ENCODE data around the gene RAB39A.

GRCh38 chr11:107928046-107928766 is at the start of gene RAB39A:
- TF ChIP-seq POLR2A (IDR thresholded peaks at IDR 0.05): no peak
- TF ChIP-seq, protein P1, sequence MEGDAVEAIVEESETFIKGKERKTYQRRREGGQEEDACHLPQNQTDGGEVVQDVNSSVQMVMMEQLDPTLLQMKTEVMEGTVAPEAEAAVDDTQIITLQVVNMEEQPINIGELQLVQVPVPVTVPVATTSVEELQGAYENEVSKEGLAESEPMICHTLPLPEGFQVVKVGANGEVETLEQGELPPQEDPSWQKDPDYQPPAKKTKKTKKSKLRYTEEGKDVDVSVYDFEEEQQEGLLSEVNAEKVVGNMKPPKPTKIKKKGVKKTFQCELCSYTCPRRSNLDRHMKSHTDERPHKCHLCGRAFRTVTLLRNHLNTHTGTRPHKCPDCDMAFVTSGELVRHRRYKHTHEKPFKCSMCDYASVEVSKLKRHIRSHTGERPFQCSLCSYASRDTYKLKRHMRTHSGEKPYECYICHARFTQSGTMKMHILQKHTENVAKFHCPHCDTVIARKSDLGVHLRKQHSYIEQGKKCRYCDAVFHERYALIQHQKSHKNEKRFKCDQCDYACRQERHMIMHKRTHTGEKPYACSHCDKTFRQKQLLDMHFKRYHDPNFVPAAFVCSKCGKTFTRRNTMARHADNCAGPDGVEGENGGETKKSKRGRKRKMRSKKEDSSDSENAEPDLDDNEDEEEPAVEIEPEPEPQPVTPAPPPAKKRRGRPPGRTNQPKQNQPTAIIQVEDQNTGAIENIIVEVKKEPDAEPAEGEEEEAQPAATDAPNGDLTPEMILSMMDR (IDR thresholded peaks at IDR 0.05): no peak
